GM12864 (cell line): Measurements from ENCODE around the gene GALNT5.

Experiments used
- DNase-seq: peaks from one replicate; pipeline ENCODE4 v3.0.0-alpha.2; 2011; ENCODE audit warnings: low read depth
- H3K4me3 ChIP-seq: 2 replicates; pipeline ENCODE4 v1.5.1; 2011; ENCODE audit warnings: mild to moderate bottlenecking, low read depth, low read length, control low read depth
- CTCF ChIP-seq: IDR thresholded peaks from 2 replicates; pipeline ENCODE4 v1.5.1; 2011; ENCODE audit warnings: low read depth, mild to moderate bottlenecking, moderate library complexity, low read length, control low read depth, inconsistent platforms; ENCODE audit errors: missing control alignments

Gene GALNT5

GRCh38 chr2:157301307-157301706, 43.8 kb downstream of the GALNT5 start:
- DNase-seq: no peak
- no peak overlapping the region for H3K4me3 ChIP-seq
- no peak for TF ChIP-seq CTCF

GRCh38 chr2:157302492-157303099, 45.1 kb downstream of the GALNT5 start:
- no peak for DNase-seq

GRCh38 chr2:157303612-157304011, 46.1 kb downstream of the GALNT5 start:
- no peak for TF ChIP-seq CTCF
- no peak for DNase-seq
- no peak overlapping the region for H3K4me3 ChIP-seq

More at GRCh38 chr2:157302492-157303099, 45.1 kb downstream of the GALNT5 start:
- TF ChIP-seq CTCF: peak; percentile 56
- H3K4me3 ChIP-seq: no peak overlapping the region

- no peak for DNase-seq
Observed at GRCh38 chr2:157304811-157305722, 47.6 kb downstream of the GALNT5 start.

GRCh38 chr2:157305723-157306110, 48.2 kb downstream of the GALNT5 start:
- no peak for TF ChIP-seq CTCF
- no peak overlapping the region for H3K4me3 ChIP-seq
- no peak for DNase-seq

More at GRCh38 chr2:157304811-157305722, 47.6 kb downstream of the GALNT5 start:
- H3K4me3 ChIP-seq: no peak overlapping the region
- TF ChIP-seq CTCF: no peak

GRCh38 chr2:157307021-157307420, 49.5 kb downstream of the GALNT5 start:
- H3K4me3 ChIP-seq: no peak overlapping the region
- peak; percentile 18 for TF ChIP-seq CTCF
- DNase-seq: no peak
